Astrocyte of the cerebellum (primary cell): ENCODE data around the gene SLC25A36.
A peak's percentile ranks its signal among the peaks of the same experiment; 100 is the strongest.

Experiments used
- DNase-seq: peaks from one replicate; pipeline ENCODE4 v3.0.0-alpha.2; 2011; ENCODE audit warnings: low read depth
- H3K4me3 ChIP-seq: 2 replicates; pipeline ENCODE4 v1.5.1; 2011; ENCODE audit warnings: mild to moderate bottlenecking, low read depth, low read length, moderate library complexity
- CTCF ChIP-seq: IDR thresholded peaks from 2 replicates; pipeline ENCODE4 v1.5.1; 2012; ENCODE audit warnings: low read length, low read depth, moderate library complexity, mild to moderate bottlenecking; ENCODE audit errors: missing control alignments
- in situ Hi-C: cut with HindIII; loops from 2 replicates; pipeline ENCODE4 v1.10.0; 2017; ENCODE audit warnings: low sequenced_read_pairs

Gene SLC25A36

GRCh38 chr3:140941434-140942220 lies at the start of gene SLC25A36:
Gene SLC25A36 (plus strand): TSS chr3:140941836. CDS start chr3:140942055, 219 bp downstream.
- in situ Hi-C loops = no loop called here
- no peak for TF ChIP-seq CTCF
- peak; percentile 94 for DNase-seq
- peak within 1 kb of the TSS; percentile 75 for H3K4me3 ChIP-seq

- DNase-seq = no peak
- in situ Hi-C loops = no loop called here
- no peak for TF ChIP-seq CTCF
These were observed 44.6 kb upstream of the SLC25A36 start for GRCh38 chr3:140896997-140897396.

GRCh38 chr3:140898340-140899180 lies 43.1 kb upstream of the SLC25A36 start:
- TF ChIP-seq CTCF = peak; percentile 57
- in situ Hi-C loops = no loop called here
- H3K4me3 ChIP-seq = no peak overlapping the region
- DNase-seq = peak; percentile 87

More at GRCh38 chr3:140896997-140897396, 44.6 kb upstream of the SLC25A36 start:
- no peak overlapping the region for H3K4me3 ChIP-seq

GRCh38 chr3:140899363-140899762 lies 42.3 kb upstream of the SLC25A36 start:
- TF ChIP-seq CTCF = no peak
- no peak for DNase-seq
- in situ Hi-C loops = no loop called here

GRCh38 chr3:140902791-140903190 lies 38.8 kb upstream of the SLC25A36 start:
- no peak overlapping the region for H3K4me3 ChIP-seq
- no peak for TF ChIP-seq CTCF
- no peak for DNase-seq
- in situ Hi-C loops = no loop called here

More at GRCh38 chr3:140899363-140899762, 42.3 kb upstream of the SLC25A36 start:
- H3K4me3 ChIP-seq = no peak overlapping the region

- in situ Hi-C loops = no loop called here
- no peak overlapping the region for H3K4me3 ChIP-seq
- DNase-seq = no peak
- no peak for TF ChIP-seq CTCF
These were observed 38.4 kb upstream of the SLC25A36 start for GRCh38 chr3:140903196-140903595.
